ENCODE measurements around the gene ZNF148.
A peak's percentile ranks its signal among the peaks of the same experiment; 100 is the strongest.
"Not testable (repeated sequence)": the region's sequence is repeated elsewhere in the genome, so short reads cannot be mapped to it uniquely, and the experiment has no call there.

Gene ZNF148

DNA sequence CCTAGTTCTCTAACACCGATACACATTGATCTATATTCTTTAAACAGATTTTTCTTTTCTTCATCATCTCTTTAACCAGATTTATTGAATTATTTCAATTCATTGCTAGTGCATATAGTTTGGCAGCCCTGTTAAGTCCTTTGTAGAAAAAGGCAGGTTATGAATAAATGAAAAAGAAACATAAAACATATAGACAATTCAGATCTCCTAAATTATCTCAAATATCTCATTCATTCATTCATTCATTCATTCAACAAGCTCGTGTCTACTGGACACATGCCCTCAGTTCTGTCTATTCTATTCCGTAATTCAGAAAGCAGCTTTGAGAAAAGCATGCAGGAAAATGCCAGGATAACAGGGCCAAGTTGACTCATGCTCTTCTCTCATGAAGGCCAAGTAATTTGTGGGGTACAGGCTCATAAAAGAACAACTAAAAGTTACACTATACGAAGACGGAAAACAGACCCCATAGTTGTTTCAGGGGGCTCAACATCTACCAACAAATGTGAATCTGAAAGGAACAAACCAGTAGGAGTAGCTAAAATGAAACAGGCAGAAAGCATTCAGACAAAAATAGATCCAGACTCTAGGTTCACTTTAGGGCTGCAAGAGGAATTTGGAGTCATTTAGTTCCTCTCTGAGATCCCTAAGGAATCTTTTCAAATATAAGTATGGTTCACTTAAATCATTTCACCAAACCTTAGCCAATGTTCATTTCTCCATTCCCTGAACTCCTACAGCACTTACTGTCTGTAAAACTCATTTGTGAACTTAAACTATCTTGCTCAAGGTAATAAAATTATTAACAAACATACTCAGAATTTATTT lies 7.5 kb downstream of the ZNF148 start:
- DNase-seq = no peak

GRCh38 chr3:125366132-125366531 lies 9.0 kb downstream of the ZNF148 start:
- no peak for DNase-seq

- DNase-seq = no peak
Measured at GRCh38 chr3:125359700-125360099, 15.4 kb downstream of the ZNF148 start.

DNA sequence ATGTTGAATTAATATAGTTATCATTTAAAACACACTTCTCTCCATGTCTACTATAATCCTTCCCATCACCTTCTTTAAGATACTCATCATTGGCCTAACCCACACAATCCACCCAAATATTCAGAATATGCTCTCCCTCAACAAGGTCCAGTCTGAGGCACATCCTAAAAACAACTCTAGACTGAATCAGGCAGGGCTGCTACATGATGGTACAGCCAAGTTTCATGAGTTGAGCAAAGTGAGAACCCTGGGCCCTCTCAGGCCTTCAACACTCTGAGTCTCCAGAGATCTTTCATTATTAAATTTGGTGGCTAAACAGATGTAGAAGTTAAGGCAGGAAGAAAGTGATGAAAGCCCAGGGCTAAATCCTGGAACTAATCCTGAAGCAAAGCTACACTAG lies 16.2 kb downstream of the ZNF148 start:
- DNase-seq = no peak

GRCh38 chr3:125357837-125358236 lies 17.3 kb downstream of the ZNF148 start:
- no peak for DNase-seq

GRCh38 chr3:125357032-125357658 lies 18.0 kb downstream of the ZNF148 start:
- peak; percentile 67 to 71 for DNase-seq

GRCh38 chr3:125356140-125357026 lies 18.7 kb downstream of the ZNF148 start:
- no peak for DNase-seq

- no peak for DNase-seq
Measured at GRCh38 chr3:125353659-125354058, 21.5 kb downstream of the ZNF148 start.

GRCh38 chr3:125353128-125353527 lies 22.0 kb downstream of the ZNF148 start:
- DNase-seq = no peak

GRCh38 chr3:125351814-125352456 lies 23.2 kb downstream of the ZNF148 start:
- DNase-seq = no peak

GRCh38 chr3:125351152-125351551 lies 24.0 kb downstream of the ZNF148 start:
- DNase-seq = no peak

- no peak for DNase-seq
Measured at GRCh38 chr3:125350597-125350996, 24.5 kb downstream of the ZNF148 start.

GRCh38 chr3:125349556-125350165 lies 25.5 kb downstream of the ZNF148 start:
- no peak for DNase-seq

DNA sequence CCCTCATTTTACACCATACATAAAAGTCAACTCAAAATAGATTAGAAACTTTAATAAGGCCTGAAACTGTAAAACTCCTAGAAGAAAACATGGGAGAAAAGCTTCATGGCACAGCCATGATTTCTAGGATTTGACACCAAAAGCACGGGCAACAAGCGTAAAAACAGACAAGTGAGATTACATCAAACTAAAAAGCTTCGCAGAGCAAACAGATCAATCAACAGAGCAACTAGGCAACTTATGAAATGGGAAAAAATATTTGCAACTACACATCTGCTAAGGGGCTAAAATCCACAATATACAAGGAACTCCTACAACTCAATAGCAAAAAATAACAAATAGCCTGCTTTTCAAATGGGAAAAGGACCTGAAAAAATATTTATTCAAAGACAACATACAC lies 26.1 kb downstream of the ZNF148 start:
- no peak for DNase-seq

DNA sequence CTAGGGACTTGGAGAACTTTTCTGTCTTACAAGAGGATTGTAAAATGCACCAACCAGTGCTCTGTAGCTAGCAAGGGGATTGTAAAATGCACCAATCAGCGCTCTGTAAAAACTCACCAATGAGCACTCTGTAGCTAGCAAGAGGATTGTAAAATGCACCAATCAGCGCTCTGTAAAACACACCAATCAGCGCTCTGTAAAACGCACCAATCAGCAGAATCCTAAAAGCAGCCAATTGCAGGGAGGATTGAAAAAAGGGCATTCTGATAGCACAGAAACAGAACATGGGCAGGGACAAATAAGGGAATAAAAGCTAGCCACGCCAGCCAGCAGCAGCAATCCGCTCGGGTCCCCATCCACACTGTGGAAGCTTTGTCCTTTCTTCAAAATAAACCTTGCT lies 31.8 kb downstream of the ZNF148 start:
- DNase-seq = not testable (repeated sequence)

GRCh38 chr3:125340121-125340520 lies 35.0 kb downstream of the ZNF148 start:
- no peak for DNase-seq

DNA sequence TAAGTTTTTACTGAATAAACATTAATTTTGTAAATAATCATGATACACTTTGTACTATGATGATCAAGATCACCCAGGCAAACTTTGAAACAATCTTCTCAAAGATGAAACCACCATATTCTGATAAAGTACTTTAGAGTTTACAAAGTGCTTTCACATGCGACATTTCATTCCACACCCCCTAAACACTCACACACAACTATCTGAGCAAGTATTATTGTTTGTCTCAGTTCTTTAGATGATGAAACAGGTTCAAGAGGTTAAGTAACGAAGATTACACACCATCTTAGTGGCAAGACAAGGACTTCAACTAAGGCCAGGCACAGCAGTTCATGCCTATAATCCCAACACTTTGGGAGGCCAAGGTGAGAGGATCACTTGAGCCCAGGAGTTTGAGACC lies 37.6 kb downstream of the ZNF148 start:
- no peak for DNase-seq

DNA sequence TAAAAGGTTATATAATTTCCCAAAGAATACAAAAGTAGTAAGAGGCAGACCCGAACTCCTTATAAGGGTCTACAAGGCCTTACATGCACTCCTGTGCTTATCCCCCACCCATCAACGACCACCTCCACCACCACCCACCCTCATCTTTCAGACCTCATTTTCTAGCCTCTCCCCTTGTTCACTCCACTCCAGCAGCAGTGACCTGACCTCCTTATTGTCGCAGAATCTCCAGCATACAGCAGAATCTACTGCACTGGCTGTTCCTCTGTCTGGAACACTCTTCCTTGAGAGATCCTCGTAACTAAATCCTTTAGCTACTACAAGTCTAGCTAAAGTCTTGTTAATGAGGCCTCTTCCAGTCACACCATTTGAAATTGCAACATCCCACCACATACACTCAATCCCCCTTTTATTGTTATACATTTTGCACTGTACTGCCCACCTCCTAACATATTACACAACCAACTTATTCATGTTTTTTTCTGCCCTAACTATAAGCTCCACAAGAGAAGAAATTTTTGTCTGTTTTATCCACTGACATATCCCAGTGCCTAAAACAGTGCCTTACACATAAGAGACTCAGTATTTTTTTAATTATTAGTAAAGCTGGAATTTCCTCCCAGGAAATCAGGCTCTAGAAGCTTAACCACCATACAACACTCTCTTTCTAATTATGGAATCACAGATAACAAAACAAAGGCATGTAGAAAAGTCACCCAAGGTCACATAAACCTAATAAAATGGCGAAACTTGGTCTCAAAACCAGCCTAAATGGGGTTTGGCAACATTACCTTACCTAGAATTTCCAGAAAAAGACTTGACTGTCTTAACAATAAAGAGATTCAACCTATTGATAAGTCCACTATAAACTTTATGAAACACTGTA lies 40.2 kb downstream of the ZNF148 start:
- no peak for DNase-seq

DNA sequence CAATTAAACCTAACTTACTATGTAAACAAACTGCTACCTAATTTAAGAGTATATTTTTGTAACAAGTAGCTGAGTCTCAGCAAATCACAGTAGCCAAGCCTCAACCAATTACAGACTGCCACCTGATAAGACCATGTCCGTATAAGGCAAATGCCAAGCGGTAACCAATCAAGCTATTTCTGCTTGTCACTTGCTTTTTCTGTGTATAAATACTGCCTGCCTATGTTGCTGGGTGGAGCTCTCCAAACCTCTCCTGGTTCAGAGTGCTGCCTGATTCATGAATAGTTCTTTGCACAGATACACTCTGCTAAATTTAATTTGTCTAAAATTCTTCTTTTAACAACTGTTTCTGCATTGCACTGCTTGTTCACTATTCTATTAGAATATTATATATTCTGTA lies 42.6 kb downstream of the ZNF148 start:
- DNase-seq = no peak

DNA sequence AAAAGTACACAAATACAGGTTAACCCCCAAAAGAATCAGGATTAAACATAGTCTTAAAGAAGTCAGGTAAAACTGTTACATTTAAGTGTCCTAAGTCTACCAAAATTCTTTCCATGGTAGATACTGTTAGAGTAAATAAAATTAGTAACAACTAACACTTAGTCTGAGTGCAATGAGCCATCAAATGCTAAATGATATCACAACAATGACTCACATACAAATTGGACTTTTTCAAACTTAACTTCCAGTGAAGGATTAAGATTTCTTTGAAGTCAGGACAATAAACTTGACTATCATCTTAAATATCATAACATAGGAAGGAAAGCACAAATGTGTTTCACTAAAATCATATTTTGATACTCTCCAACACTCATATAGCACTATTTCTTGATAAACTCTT lies 43.9 kb downstream of the ZNF148 start:
- no peak for DNase-seq

- no peak for DNase-seq
Measured at GRCh38 chr3:125326957-125327356, 48.2 kb downstream of the ZNF148 start.

- no peak for DNase-seq
Measured at GRCh38 chr3:125325746-125326145, 49.4 kb downstream of the ZNF148 start.

All from Kasumi-1 (cell line).